ENCODE measurements around the gene NAGLU. TPM values are rescaled to one million over a fixed set of nuclear protein-coding genes. Genes with fewer than 3 reads are reported as not detected.

NAGLU gene
- total and polyA plus RNA-seq, 2 of the 13 experiments (the other 11 are each of a cell fraction or from before 2014, with no cell fraction given), result 28.2 to 40.1 TPM

- TF ChIP-seq SKIL (CRISPR knock-in tag; IDR thresholded peaks at IDR 0.05; ENCODE audit: borderline replicate concordance) (0 out of 2 replicates have a peak, but pooled peaks have one; percentile 22), ZMAT5 (CRISPR knock-in tag; IDR thresholded peaks at IDR 0.05; ENCODE audit: borderline replicate concordance, low read depth) (no peak), MIER3 (CRISPR knock-in tag; IDR thresholded peaks at IDR 0.05; ENCODE audit: borderline replicate concordance) (peak; percentile 53; the same call in 1 of the 2 replicates)
These were observed 8.1 kb upstream of the NAGLU start (continued) for GRCh38 chr17:42527932-42528331.

GRCh38 chr17:42529061-42529460, 7.0 kb upstream of the NAGLU start:
- 7% methylated on average over 3 of the region's 3 CpGs for WGBS (ENCODE audit: low lambda C conversion rate)
- Histone ChIP-seq H3K36me3 (replicated peaks in 1 of 2; ENCODE audit: control insufficient read depth in 1 of 2, insufficient read depth in 2 of 2, low read length in 2 of 2) (no peaks in the 10 kb centered on the region), H3K4me2 (ENCODE audit: low read depth, low read length) (peak overlapping the region; percentile 14; the same call in 1 of the 2 replicates), H3K9me3 (ENCODE audit: low read length) (no peaks in the 10 kb centered on the region), H2AFZ (ENCODE audit: low read length) (no peak overlapping the region), H3K27ac (ENCODE audit: extremely low read length, insufficient read depth, low read length) (peak overlapping the region; percentile 14), H3K79me2 (ENCODE audit: insufficient read depth, low read length) (no peaks in the 10 kb centered on the region), H3K27me3 (ENCODE audit: control insufficient read depth in 1 of 2, insufficient read depth in 2 of 2, low read length in 2 of 2) (no peaks in the 10 kb centered on the region), H4K20me1 (ENCODE audit: insufficient read depth, low read length) (no peaks in the 10 kb centered on the region), H3K4me1 (ENCODE audit: insufficient read depth, low read length) (peaks cover 86% of the 10 kb centered on the region), H3K4me3 (replicated peaks in 1 of 3; ENCODE audit: insufficient read depth in 1 of 3, low read depth in 2 of 3, low read length in 3 of 3) (no peak overlapping the region), H3K9ac (ENCODE audit: insufficient read depth, low read depth, low read length) (no peak overlapping the region)
- ATAC-seq (no peak), DNase-seq (ENCODE audit: low spot score) (no peak), FAIRE-seq (no peak)
- intact Hi-C loops (cut with micrococcal nuclease; ENCODE audit: unreplicated experiment) (no loop called here), in situ Hi-C loops (cut with HindIII; ENCODE audit: extremely low pct_ligation_motif_present, low pct_unique_long_range_greater_than_20kb) (no loop called here)
- BruUV-seq (replicated peaks), result no TSS peak
- CTCF ChIA-PET (ENCODE audit: low intra/inter-chr PET ratio, low total read pairs), result interaction anchor here (1.3 kb wide), 1 partner anchor 207 kb away, joined by 3 read pairs; no protein-coding TSS in a partner anchor
- POLR2A ChIA-PET, result interaction anchor here (0.7 to 5.3 kb wide), 6 partner anchors 9 to 139 kb away, joined by 4 to 67 read pairs (median 26); no protein-coding TSS in a partner anchor
- TF ChIP-seq ZNF687 (CRISPR knock-in tag; IDR thresholded peaks at IDR 0.05) (peak; percentile 3; the same call in 1 of the 2 replicates), DRAP1 (CRISPR knock-in tag; IDR thresholded peaks at IDR 0.05) (peak; percentile 47; the same call in 1 of the 2 replicates), ZNF460 (CRISPR knock-in tag; IDR thresholded peaks at IDR 0.05; ENCODE audit: borderline replicate concordance) (peak; percentile 66; the same call in 1 of the 2 replicates), KMT2B (CRISPR knock-in tag; IDR thresholded peaks at IDR 0.05) (no peak), REL (CRISPR knock-in tag; conservative IDR thresholded peaks at IDR 0.05) (no peak), HIC2 (CRISPR knock-in tag; IDR thresholded peaks at IDR 0.05; ENCODE audit: low read depth) (0 out of 2 replicates have a peak, but pooled peaks have one; percentile 7), ZNF720 (CRISPR knock-in tag; IDR thresholded peaks at IDR 0.05) (no peak), ZNF451 (CRISPR knock-in tag; IDR thresholded peaks at IDR 0.05) (0 out of 2 replicates have a peak, but pooled peaks have one; percentile 12), ETV5 (CRISPR knock-in tag; IDR thresholded peaks at IDR 0.05; ENCODE audit: borderline replicate concordance) (0 out of 2 replicates have a peak, but pooled peaks have one; percentile 3)

Measured in HepG2 (cell line).